Body of pancreas (tissue), 4 donors: ENCODE measurements around the gene UBN1.

Experiments
- POLR2A ChIP-seq, 3 donors: fragments of 450-650 bp; IDR thresholded peaks; one replicate each; pipeline ENCODE4 v1.6.1; 2016; ENCODE audit warnings: antibody characterized with exemption in 3 of 3, mild to moderate bottlenecking in 2 of 3
- TF ChIP-seq, protein P1 (sequence below), 7 experiments: fragments of 450-650 bp in 4 of 7; fragments of 200-600 bp in 3 of 7; sonication (generic) in 3 of 7; IDR thresholded peaks; one replicate each; pipeline ENCODE4 v1.5.1; 2016 to 2019; ENCODE audit warnings: antibody characterized with exemption in 7 of 7

DNA sequence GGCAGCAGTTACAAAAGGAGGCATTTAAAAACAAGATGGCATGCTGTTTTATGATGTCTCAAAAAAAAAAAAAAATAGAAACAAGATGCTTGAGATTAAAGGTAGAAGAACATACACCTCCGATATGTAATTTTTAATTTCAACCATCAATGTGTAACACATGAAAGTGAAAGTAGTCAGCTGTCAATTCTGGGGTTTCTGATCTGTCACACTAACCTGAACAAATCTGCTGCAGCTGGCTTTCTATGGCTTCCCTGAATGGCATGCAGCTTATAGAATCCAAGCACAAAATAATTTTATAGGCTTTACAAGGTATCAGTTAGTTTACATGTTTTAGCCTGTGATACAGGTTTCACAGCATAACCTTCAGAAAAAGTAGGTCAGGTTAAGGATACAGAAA lies 13.7 kb upstream of the UBN1 start:
- TF ChIP-seq, protein P1, sequence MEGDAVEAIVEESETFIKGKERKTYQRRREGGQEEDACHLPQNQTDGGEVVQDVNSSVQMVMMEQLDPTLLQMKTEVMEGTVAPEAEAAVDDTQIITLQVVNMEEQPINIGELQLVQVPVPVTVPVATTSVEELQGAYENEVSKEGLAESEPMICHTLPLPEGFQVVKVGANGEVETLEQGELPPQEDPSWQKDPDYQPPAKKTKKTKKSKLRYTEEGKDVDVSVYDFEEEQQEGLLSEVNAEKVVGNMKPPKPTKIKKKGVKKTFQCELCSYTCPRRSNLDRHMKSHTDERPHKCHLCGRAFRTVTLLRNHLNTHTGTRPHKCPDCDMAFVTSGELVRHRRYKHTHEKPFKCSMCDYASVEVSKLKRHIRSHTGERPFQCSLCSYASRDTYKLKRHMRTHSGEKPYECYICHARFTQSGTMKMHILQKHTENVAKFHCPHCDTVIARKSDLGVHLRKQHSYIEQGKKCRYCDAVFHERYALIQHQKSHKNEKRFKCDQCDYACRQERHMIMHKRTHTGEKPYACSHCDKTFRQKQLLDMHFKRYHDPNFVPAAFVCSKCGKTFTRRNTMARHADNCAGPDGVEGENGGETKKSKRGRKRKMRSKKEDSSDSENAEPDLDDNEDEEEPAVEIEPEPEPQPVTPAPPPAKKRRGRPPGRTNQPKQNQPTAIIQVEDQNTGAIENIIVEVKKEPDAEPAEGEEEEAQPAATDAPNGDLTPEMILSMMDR (IDR thresholded peaks at IDR 0.05) = no peak
- TF ChIP-seq POLR2A (IDR thresholded peaks at IDR 0.05) = no peak
